Chondrocyte (in vitro differentiated cells): ENCODE measurements around the gene RIBC2. TPM values are rescaled to one million over a fixed set of nuclear protein-coding genes. Genes with fewer than 3 reads are reported as not detected.

ENCODE experiments used
- DNase-seq: peaks from one replicate; pipeline ENCODE4 v3.0.0; 2021; ENCODE audit warnings: mixed read lengths, low spot score
- H3K27ac Mint-ChIP-seq: one replicate; pipeline ENCODE4 v1.8.0; 2021; ENCODE audit warnings: mild to moderate bottlenecking, moderate library complexity, mixed read lengths; ENCODE audit not compliant: unreplicated experiment
- H3K27me3 Mint-ChIP-seq: 2 replicates; pipeline ENCODE4 v1.8.0; 2021; ENCODE audit warnings: low read depth, mixed read lengths
- H3K36me3 Mint-ChIP-seq: 2 replicates; pipeline ENCODE4 v1.8.0; 2021; ENCODE audit warnings: low read depth, mixed read lengths
- H3K4me1 Mint-ChIP-seq: 2 replicates; pipeline ENCODE4 v1.8.0; 2021; ENCODE audit warnings: low read depth, mild to moderate bottlenecking, mixed read lengths
- H3K4me3 Mint-ChIP-seq: one replicate; pipeline ENCODE4 v1.8.0; 2021; ENCODE audit warnings: mild to moderate bottlenecking, moderate library complexity, mixed read lengths; ENCODE audit not compliant: unreplicated experiment
- H3K9me3 Mint-ChIP-seq: 2 replicates; pipeline ENCODE4 v1.8.0; 2021; ENCODE audit warnings: low read depth, mixed read lengths
- CTCF ChIP-seq: fragments of 200-600 bp; sonication (generic); IDR thresholded peaks from 2 replicates; pipeline ENCODE4 v1.5.0; 2021; ENCODE audit warnings: antibody characterized with exemption, mild to moderate bottlenecking, moderate library complexity
- total RNA-seq: library from RNA; stranded (reverse); gene quantifications from 3 replicates; pipeline ENCODE4 v1.2.1, GENCODE V29; 2021

The RIBC2 gene
- total RNA-seq, 1 donor from 2014 or later = not detected

- TF ChIP-seq CTCF = no peak
- H3K27me3 Mint-ChIP-seq = peaks cover 7% of the 10 kb centered on the region
- H3K4me3 Mint-ChIP-seq = no peak overlapping the region
- peaks cover 3% of the 10 kb centered on the region for H3K9me3 Mint-ChIP-seq
- no peak overlapping the region for H3K27ac Mint-ChIP-seq
- H3K36me3 Mint-ChIP-seq = peaks cover 2% of the 10 kb centered on the region
- no peaks in the 10 kb centered on the region for H3K4me1 Mint-ChIP-seq
- no peak for DNase-seq
These were observed 13.6 kb downstream of the RIBC2 start for GRCh38 chr22:45427114-45427513.

- Mint-ChIP-seq H3K9me3 (peaks cover 3% of the 10 kb centered on the region), H3K27ac (no peak overlapping the region), H3K27me3 (peaks cover 7% of the 10 kb centered on the region), H3K4me1 (no peaks in the 10 kb centered on the region), H3K36me3 (peaks cover 2% of the 10 kb centered on the region), H3K4me3 (no peak overlapping the region)
- TF ChIP-seq CTCF = no peak
- peak; percentile 50 for DNase-seq
These were observed 15.2 kb downstream of the RIBC2 start for GRCh38 chr22:45428391-45429385.

- TF ChIP-seq CTCF = no peak
- Mint-ChIP-seq H3K9me3 (peaks cover 3% of the 10 kb centered on the region), H3K27me3 (peaks cover 7% of the 10 kb centered on the region), H3K36me3 (peaks cover 2% of the 10 kb centered on the region), H3K4me1 (no peaks in the 10 kb centered on the region), H3K4me3 (no peak overlapping the region), H3K27ac (no peak overlapping the region)
- peak; percentile 75 for DNase-seq
These were observed 15.9 kb downstream of the RIBC2 start for GRCh38 chr22:45429424-45429823.

- Mint-ChIP-seq H3K4me3 (no peak overlapping the region), H3K27me3 (peaks cover 7% of the 10 kb centered on the region), H3K9me3 (peaks cover 3% of the 10 kb centered on the region), H3K36me3 (peaks cover 2% of the 10 kb centered on the region), H3K4me1 (peaks cover under 1% of the 10 kb centered on the region), H3K27ac (no peak overlapping the region)
- TF ChIP-seq CTCF = no peak
- DNase-seq = peak; percentile 78
These were observed 16.7 kb downstream of the RIBC2 start for GRCh38 chr22:45429981-45430775.

GRCh38 chr22:45430871-45431270 lies 17.4 kb downstream of the RIBC2 start:
- no peak overlapping the region for H3K4me3 Mint-ChIP-seq
- TF ChIP-seq CTCF = no peak
- H3K27me3 Mint-ChIP-seq = peaks cover 7% of the 10 kb centered on the region
- peak; percentile 77 for DNase-seq
- H3K4me1 Mint-ChIP-seq = peaks cover 7% of the 10 kb centered on the region
- no peak overlapping the region for H3K27ac Mint-ChIP-seq
- H3K9me3 Mint-ChIP-seq = peaks cover 3% of the 10 kb centered on the region
- H3K36me3 Mint-ChIP-seq = peaks cover 2% of the 10 kb centered on the region
